GM23338 (cell line): ENCODE measurements around the gene WNT2B. TPM values are rescaled to one million over a fixed set of nuclear protein-coding genes. Genes with fewer than 3 reads are reported as not detected.

ENCODE experiments used
- ATAC-seq: fragments of 200-7000 bp; cut with Tn5 transposase; 3 replicates; pipeline ENCODE4 v1.9.1; 2020
- DNase-seq: peaks from one replicate; pipeline ENCODE4 v3.0.0-alpha.2; 2015; ENCODE audit warnings: low spot score
- H2AFZ ChIP-seq: fragments of 200-600 bp; sonication (generic); 2 replicates; pipeline ENCODE4 v1.8.0; 2016; ENCODE audit warnings: antibody characterized with exemption, mild to moderate bottlenecking, moderate library complexity
- H3F3A ChIP-seq: fragments of 200-600 bp; sonication (generic); replicated peaks from 2 replicates; pipeline ENCODE4 v1.8.0; 2017; ENCODE audit warnings: antibody characterized with exemption, mixed run types, low read depth
- H3K27ac ChIP-seq: fragments of 200-600 bp; sonication (generic); 2 replicates; pipeline ENCODE4 v1.6.1; 2016; ENCODE audit warnings: low read depth
- H3K27me3 ChIP-seq: fragments of 200-600 bp; sonication (generic); 2 replicates; pipeline ENCODE4 v1.8.0; 2016; ENCODE audit warnings: mild to moderate bottlenecking, mixed run types, moderate library complexity; ENCODE audit not compliant: insufficient read depth
- H3K36me3 ChIP-seq: fragments of 200-600 bp; sonication (generic); 2 replicates; pipeline ENCODE4 v1.8.0; 2016; ENCODE audit warnings: mild to moderate bottlenecking; ENCODE audit not compliant: insufficient read depth
- H3K4me1 ChIP-seq: fragments of 200-600 bp; sonication (generic); 2 replicates; pipeline ENCODE4 v1.8.0; 2016; ENCODE audit warnings: mild to moderate bottlenecking, moderate library complexity; ENCODE audit not compliant: insufficient read depth
- H3K4me2 ChIP-seq: fragments of 200-600 bp; sonication (generic); 2 replicates; pipeline ENCODE4 v1.7.1; 2017; ENCODE audit warnings: mixed run types
- H3K4me3 ChIP-seq: fragments of 200-600 bp; sonication (generic); 2 replicates; pipeline ENCODE4 v1.6.1; 2016; ENCODE audit warnings: mixed run types
- H3K79me2 ChIP-seq: fragments of 200-600 bp; sonication (generic); replicated peaks from 2 replicates; pipeline ENCODE4 v1.8.0; 2017; ENCODE audit warnings: mild to moderate bottlenecking; ENCODE audit not compliant: insufficient read depth
- H3K9me2 ChIP-seq: fragments of 200-600 bp; sonication (generic); 2 replicates; pipeline ENCODE4 v1.8.0; 2017; ENCODE audit not compliant: insufficient read depth
- H4K20me1 ChIP-seq: fragments of 200-600 bp; sonication (generic); replicated peaks from 2 replicates; pipeline ENCODE4 v1.8.0; 2017; ENCODE audit warnings: mild to moderate bottlenecking; ENCODE audit not compliant: insufficient read depth
- H3K27ac Mint-ChIP-seq: 2 replicates; pipeline ENCODE4 v1.8.0; 2020; ENCODE audit warnings: inconsistent platforms, mild to moderate bottlenecking, moderate library complexity, mixed read lengths
- H3K27me3 Mint-ChIP-seq: 3 replicates; pipeline ENCODE4 v1.8.0; 2022; ENCODE audit warnings: low read depth, mild to moderate bottlenecking, moderate library complexity, mixed read lengths, inconsistent platforms; ENCODE audit not compliant: insufficient read depth, poor library complexity
- H3K36me3 Mint-ChIP-seq: 3 replicates; pipeline ENCODE4 v1.8.0; 2021; ENCODE audit warnings: low read depth, mild to moderate bottlenecking, inconsistent platforms, moderate library complexity, mixed read lengths
- H3K4me1 Mint-ChIP-seq: 3 replicates; pipeline ENCODE4 v1.8.0; 2020; ENCODE audit warnings: mild to moderate bottlenecking, inconsistent platforms, mixed read lengths
- H3K4me3 Mint-ChIP-seq: 3 replicates; pipeline ENCODE4 v1.8.0; 2021; ENCODE audit warnings: moderate library complexity, mild to moderate bottlenecking, inconsistent platforms, mixed read lengths
- H3K9me3 Mint-ChIP-seq: 3 replicates; pipeline ENCODE4 v1.8.0; 2020; ENCODE audit warnings: moderate library complexity, mild to moderate bottlenecking, inconsistent platforms, mixed read lengths
- CREB1 ChIP-seq: fragments of 250-450 bp; sonication (Bioruptor Pico); IDR thresholded peaks from 2 replicates; pipeline ENCODE4 v1.5.0; 2020; ENCODE audit warnings: low read depth, mild to moderate bottlenecking, moderate library complexity
- CTCF ChIP-seq, 2 experiments: fragments of 200-600 bp in 1 of 2; sonication (generic) in 1 of 2; conservative IDR thresholded peaks; 2 replicates each; pipeline versions ENCODE4 v1.5.1 to v1.6.1; 2016 to 2017; ENCODE audit warnings: antibody characterized with exemption in 2 of 2, low read depth in 2 of 2, mild to moderate bottlenecking in 2 of 2, moderate library complexity in 1 of 2
- EZH2 ChIP-seq: fragments of 200-600 bp; sonication (generic); IDR thresholded peaks from one replicate; pipeline ENCODE4 v1.8.0; 2017; ENCODE audit warnings: antibody characterized with exemption, mild to moderate bottlenecking, low read depth; ENCODE audit not compliant: unreplicated experiment
- EZH2phosphoT487 ChIP-seq: fragments of 200-600 bp; sonication (generic); IDR thresholded peaks from one replicate; pipeline ENCODE4 v1.8.1; 2018; ENCODE audit warnings: antibody characterized with exemption; ENCODE audit not compliant: unreplicated experiment
- POLR2AphosphoS5 ChIP-seq: IDR thresholded peaks from 2 replicates; pipeline ENCODE4 v1.6.1; 2016; ENCODE audit warnings: antibody characterized with exemption, low read depth
- REST ChIP-seq: IDR thresholded peaks from one replicate; pipeline ENCODE4 v1.6.1; 2018; ENCODE audit warnings: antibody characterized with exemption; ENCODE audit not compliant: unreplicated experiment
- ZNF114 ChIP-seq: fragments of 250-450 bp; sonication (Bioruptor Pico); IDR thresholded peaks from 2 replicates; pipeline ENCODE4 v1.5.0; 2020; ENCODE audit warnings: mild to moderate bottlenecking, moderate library complexity
- ZNF331 ChIP-seq: fragments of 250-450 bp; sonication (Bioruptor Pico); IDR thresholded peaks from 2 replicates; pipeline ENCODE4 v1.5.0; 2020; ENCODE audit warnings: low read depth, mild to moderate bottlenecking, moderate library complexity
- ZNF462 ChIP-seq: fragments of 250-450 bp; sonication (Bioruptor Pico); IDR thresholded peaks from 2 replicates; pipeline ENCODE4 v1.5.0; 2020; ENCODE audit warnings: mild to moderate bottlenecking, moderate library complexity
- polyA plus RNA-seq: library from polyadenylated mRNA; unstranded; fragments of >200 nt; fragmentation: Nextera tagmentation; extraction: Ambion mirVana; gene quantifications from 2 replicates; pipeline ENCODE4 v1.2.1, GENCODE V29; 2016
- total RNA-seq: library from RNA; depleted of rRNA; stranded (reverse); fragments of >200 nt; shearing (Covaris generic); gene quantifications from 2 replicates; pipeline ENCODE4 v1.2.3, GENCODE V29; 2014

WNT2B gene
- total and polyA plus RNA-seq, 2 experiments from 2014 or later: 0.50 to 0.90 TPM

GRCh38 chr1:112507921-112508277, 866 bp upstream of the WNT2B start (continued):
- TF ChIP-seq CREB1 (CRISPR knock-in tag) (no peak), EZH2phosphoT487 (no peak), REST (no peak), EZH2 (no peak), CTCF (conservative IDR thresholded peaks at IDR 0.05; ENCODE audit: low read depth in 2 of 2) (no peak), ZNF331 (no peak), ZNF114 (CRISPR knock-in tag) (no peak)

GRCh38 chr1:112509005-112509659, 367 bp downstream of the WNT2B start:
- Histone ChIP-seq H3F3A (peaks cover 7% of the 10 kb centered on the region; the same call in 1 of the 2 replicates), H3K4me1 (peaks cover 44% of the 10 kb centered on the region), H3K4me2 (peak overlapping the region; percentile 99), H2AFZ (peak overlapping the region; percentile 100), H3K4me3 (peak overlapping the region; percentile 92), H3K27me3 (peaks cover 90% of the 10 kb centered on the region), H4K20me1 (peaks cover 10% of the 10 kb centered on the region; the same call in 1 of the 2 replicates), H3K9me2 (no peaks in the 10 kb centered on the region), H3K79me2 (no peaks in the 10 kb centered on the region), H3K36me3 (no peaks in the 10 kb centered on the region), H3K27ac (no peak overlapping the region)
- DNase-seq (peak; percentile 73), ATAC-seq (peak; percentile 36)
- TF ChIP-seq EZH2 (peak; percentile 64), EZH2phosphoT487 (peak; percentile 56), ZNF462 (no peak), CREB1 (CRISPR knock-in tag) (0 out of 2 replicates have a peak, but pooled peaks have one; percentile 27), POLR2AphosphoS5 (no peak)
- Mint-ChIP-seq H3K36me3 (no peaks in the 10 kb centered on the region; the same call in 2 of the 3 replicates), H3K4me1 (peaks cover 40% of the 10 kb centered on the region), H3K4me3 (peak overlapping the region; percentile 76), H3K27me3 (peaks cover 57% of the 10 kb centered on the region), H3K9me3 (no peaks in the 10 kb centered on the region; the same call in 2 of the 3 replicates), H3K27ac (no peak overlapping the region)
